ENCODE results near the gene SERINC2. TPM values are rescaled to one million over a fixed set of nuclear protein-coding genes. Genes with fewer than 3 reads are reported as not detected.
"Not testable (repeated sequence)": the region's sequence is repeated elsewhere in the genome, so short reads cannot be mapped to it uniquely, and the experiment has no call there.

SERINC2 gene
- total and polyA plus RNA-seq, 2 experiments from 2014 or later: 20.5 to 23.3 TPM

GRCh38 chr1:31480426-31480825 lies 67.4 kb downstream of the SERINC2 start:
- not testable (repeated sequence) for H3K36me3 ChIP-seq (ENCODE audit: insufficient read depth); H3K27ac Mint-ChIP-seq; DNase-seq (ENCODE audit: low spot score); ATAC-seq; H4K20me1 ChIP-seq (replicated peaks; ENCODE audit: insufficient read depth); H3K9me2 ChIP-seq (ENCODE audit: insufficient read depth); H3K4me3 ChIP-seq; H3K79me2 ChIP-seq (replicated peaks; ENCODE audit: insufficient read depth); H3K4me3 Mint-ChIP-seq; H3K27ac ChIP-seq (ENCODE audit: low read depth); H3K27me3 Mint-ChIP-seq (ENCODE audit: insufficient read depth, low read depth, poor library complexity); H2AFZ ChIP-seq; H3K4me2 ChIP-seq; H3K27me3 ChIP-seq (ENCODE audit: insufficient read depth); H3F3A ChIP-seq (replicated peaks; ENCODE audit: low read depth); H3K36me3 Mint-ChIP-seq (ENCODE audit: low read depth)
- peaks cover 24% of the 10 kb centered on the region for H3K4me1 ChIP-seq (ENCODE audit: insufficient read depth)
- Mint-ChIP-seq H3K4me1 (peaks cover 21% of the 10 kb centered on the region), H3K9me3 (peaks cover 24% of the 10 kb centered on the region)

GRCh38 chr1:31482482-31483011 lies 69.5 kb downstream of the SERINC2 start:
- H3K27ac ChIP-seq (ENCODE audit: low read depth): no peak overlapping the region
- H4K20me1 ChIP-seq (replicated peaks; ENCODE audit: insufficient read depth): no peaks in the 10 kb centered on the region
- peaks cover 30% of the 10 kb centered on the region for H3K4me1 ChIP-seq (ENCODE audit: insufficient read depth)
- ATAC-seq (no peak), DNase-seq (ENCODE audit: low spot score) (no peak)
- no peak overlapping the region for H3K27ac Mint-ChIP-seq
- H3K4me3 Mint-ChIP-seq: no peak overlapping the region
- no peak overlapping the region for H3K4me3 ChIP-seq
- no peaks in the 10 kb centered on the region for H3K27me3 ChIP-seq (ENCODE audit: insufficient read depth)
- H3K9me2 ChIP-seq (ENCODE audit: insufficient read depth): 0 out of 2 replicates have a peak, but pooled peaks cover 4% of the 10 kb centered on the region
- no peak overlapping the region for H3K4me2 ChIP-seq
- peaks cover 20% of the 10 kb centered on the region for H3K4me1 Mint-ChIP-seq
- no peaks in the 10 kb centered on the region for H3K27me3 Mint-ChIP-seq (ENCODE audit: insufficient read depth, low read depth, poor library complexity)
- no peaks in the 10 kb centered on the region for H3F3A ChIP-seq (replicated peaks; ENCODE audit: low read depth)
- no peak for TF ChIP-seq STAT1 (IDR thresholded peaks at IDR 0.05; ENCODE audit: unreplicated experiment)
- no peak for TF ChIP-seq ETS1 (IDR thresholded peaks at IDR 0.05)
- no peak for TF ChIP-seq CREB1 (CRISPR knock-in tag; IDR thresholded peaks at IDR 0.05; ENCODE audit: low read depth)
- no peaks in the 10 kb centered on the region for H3K36me3 ChIP-seq (ENCODE audit: insufficient read depth)
- peaks cover 5% of the 10 kb centered on the region; the same call in 1 of the 3 replicates for H3K36me3 Mint-ChIP-seq (ENCODE audit: low read depth)
- no peaks in the 10 kb centered on the region for H3K79me2 ChIP-seq (replicated peaks; ENCODE audit: insufficient read depth)
- H3K9me3 Mint-ChIP-seq: peaks cover 24% of the 10 kb centered on the region
- peak overlapping the region; percentile 87; the same call in 1 of the 2 replicates for H2AFZ ChIP-seq

GRCh38 chr1:31483012-31483946 lies 70.3 kb downstream of the SERINC2 start:
- no peaks in the 10 kb centered on the region for H3K79me2 ChIP-seq (replicated peaks; ENCODE audit: insufficient read depth)
- DNase-seq (ENCODE audit: low spot score) (no peak), ATAC-seq (no peak)
- no peaks in the 10 kb centered on the region for H3K9me2 ChIP-seq (ENCODE audit: insufficient read depth)
- Mint-ChIP-seq H3K4me3 (no peak overlapping the region), H3K36me3 (ENCODE audit: low read depth) (peaks cover 5% of the 10 kb centered on the region; the same call in 1 of the 3 replicates), H3K27me3 (ENCODE audit: insufficient read depth, low read depth, poor library complexity) (no peaks in the 10 kb centered on the region), H3K27ac (no peak overlapping the region), H3K4me1 (peaks cover 20% of the 10 kb centered on the region), H3K9me3 (peaks cover 24% of the 10 kb centered on the region)
- H3K4me3 ChIP-seq: no peak overlapping the region
- H3K4me1 ChIP-seq (ENCODE audit: insufficient read depth): peaks cover 30% of the 10 kb centered on the region
- H3K27me3 ChIP-seq (ENCODE audit: insufficient read depth): no peaks in the 10 kb centered on the region
- peak overlapping the region; percentile 86 for H2AFZ ChIP-seq
- no peaks in the 10 kb centered on the region for H3F3A ChIP-seq (replicated peaks; ENCODE audit: low read depth)
- H3K27ac ChIP-seq (ENCODE audit: low read depth): no peak overlapping the region
- H4K20me1 ChIP-seq (replicated peaks; ENCODE audit: insufficient read depth): no peaks in the 10 kb centered on the region
- H3K4me2 ChIP-seq: peak overlapping the region; percentile 16; the same call in 1 of the 2 replicates
- H3K36me3 ChIP-seq (ENCODE audit: insufficient read depth): no peaks in the 10 kb centered on the region
- TF ChIP-seq EZH2phosphoT487 (IDR thresholded peaks at IDR 0.05; ENCODE audit: unreplicated experiment) (no peak), JUNB (IDR thresholded peaks at IDR 0.05; ENCODE audit: unreplicated experiment) (no peak), STAT1 (IDR thresholded peaks at IDR 0.05; ENCODE audit: unreplicated experiment) (no peak), ETS1 (IDR thresholded peaks at IDR 0.05) (no peak), ZNF114 (CRISPR knock-in tag; IDR thresholded peaks at IDR 0.05) (no peak), ZNF331 (CRISPR knock-in tag; IDR thresholded peaks at IDR 0.05; ENCODE audit: low read depth) (no peak), EZH2 (IDR thresholded peaks at IDR 0.05; ENCODE audit: low read depth, unreplicated experiment) (no peak), POLR2AphosphoS5 (IDR thresholded peaks at IDR 0.05; ENCODE audit: low read depth) (no peak), NANOG (IDR thresholded peaks at IDR 0.05; ENCODE audit: borderline replicate concordance) (no peak), REST (IDR thresholded peaks at IDR 0.05; ENCODE audit: unreplicated experiment) (no peak)

Measured in GM23338 (cell line).